NCI-H774 (cell line): ENCODE measurements around the gene MAGI1.
A peak's percentile ranks its signal among the peaks of the same experiment; 100 is the strongest.
"Not testable (repeated sequence)": the region's sequence is repeated elsewhere in the genome, so short reads cannot be mapped to it uniquely, and the experiment has no call there.

Experiments used
- DNase-seq: peaks from one replicate; lab custom pipeline; 2025; lab: John Stamatoyannopoulos, UW

Gene MAGI1

DNA sequence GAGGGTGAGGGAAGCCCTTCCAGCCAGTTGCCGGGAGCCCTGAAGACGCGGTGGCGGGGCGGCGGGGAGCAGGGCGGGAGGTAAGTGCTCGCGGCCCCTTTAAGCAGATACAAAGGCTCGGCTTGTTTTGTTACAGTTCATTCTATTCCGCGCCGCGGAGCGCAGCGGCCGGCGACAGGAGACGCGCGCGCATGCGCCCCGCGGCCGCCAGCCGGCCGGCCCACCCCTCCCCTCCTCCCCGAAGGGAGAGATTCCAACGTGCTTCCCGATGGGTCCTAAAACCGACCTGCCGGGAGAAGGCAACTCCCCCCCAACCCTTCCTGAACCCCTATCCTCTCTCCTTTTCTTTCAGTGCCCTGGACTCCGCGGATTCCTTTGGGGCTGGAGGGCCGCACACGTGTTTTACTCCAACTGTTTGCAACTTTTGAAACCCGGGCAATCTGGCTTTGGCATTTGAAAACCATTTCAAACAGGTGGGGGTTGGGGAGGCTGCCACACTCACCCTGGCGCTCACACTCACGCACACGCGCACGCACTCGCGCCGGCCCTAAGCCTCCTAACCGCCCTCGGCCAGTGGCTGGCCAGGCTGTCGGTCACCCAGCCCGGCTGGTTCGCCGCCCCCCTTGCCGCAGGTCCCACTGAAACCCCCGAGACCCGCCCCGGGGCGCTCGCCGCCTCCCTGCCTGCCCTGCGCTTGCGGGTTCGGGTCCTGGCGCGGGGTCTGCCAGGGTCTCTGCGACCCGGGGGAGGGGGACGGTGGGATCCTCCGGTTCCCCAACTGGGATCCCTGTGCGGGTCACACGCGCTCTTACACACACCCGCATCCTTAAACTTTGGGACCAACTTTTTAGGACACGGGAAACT, at the start of gene MAGI1:
TSS of gene MAGI1 (minus strand) at position 193 of the 864 bp plus-strand sequence. CDS start 610 bp downstream, outside the sequence.
- DNase-seq: peak; percentile 78

- no peak for DNase-seq
These were observed 45.1 kb upstream of the MAGI1 start for GRCh38 chr3:66083784-66084213.

DNA sequence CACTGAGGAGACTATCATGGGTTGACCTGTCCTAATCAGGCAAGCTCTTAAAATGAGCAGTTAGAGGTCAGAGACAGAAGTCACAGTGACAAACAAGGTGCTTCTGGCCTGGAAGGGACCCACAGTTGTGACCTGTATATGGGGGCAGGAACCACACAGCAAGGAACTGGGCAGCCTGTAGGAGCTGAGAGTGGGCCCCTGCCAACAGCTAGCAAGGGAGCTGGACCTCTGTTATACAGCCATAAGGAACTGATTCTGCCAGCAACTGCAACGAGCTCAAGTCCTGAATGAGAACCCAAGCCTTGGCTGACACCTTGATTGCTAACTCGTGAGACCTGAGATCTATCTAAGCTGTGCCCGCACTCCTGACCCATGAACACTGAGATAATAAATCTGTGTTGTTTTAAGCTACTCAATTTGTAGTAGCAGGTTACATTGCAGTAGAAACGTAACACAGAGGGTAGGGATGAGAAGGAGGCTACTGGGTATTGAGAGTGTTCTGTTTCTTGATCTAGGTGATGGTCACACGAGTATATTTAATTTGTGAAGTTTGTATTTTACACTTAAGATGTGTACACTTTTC, 44.5 kb upstream of the MAGI1 start:
- no peak for DNase-seq

DNA sequence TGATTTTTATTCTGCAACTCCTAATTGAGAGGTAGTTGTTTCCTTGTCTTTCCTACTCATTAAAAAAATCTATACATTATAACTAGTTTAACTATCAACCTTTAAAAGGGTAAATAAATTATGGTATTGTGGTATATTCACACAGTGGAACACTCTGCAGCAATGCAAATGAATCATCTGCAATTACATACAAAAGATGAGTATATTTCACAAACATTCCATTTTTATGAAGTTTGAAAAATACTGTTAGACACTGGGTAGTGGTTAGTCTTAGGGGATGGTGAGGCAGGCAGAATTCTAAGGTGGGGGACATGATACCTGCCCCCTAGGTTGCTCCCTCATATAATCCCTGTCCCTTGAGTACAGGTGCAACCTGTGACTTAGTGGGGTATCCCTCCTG, 44.0 kb upstream of the MAGI1 start:
- DNase-seq: no peak

- DNase-seq: no peak
These were observed 41.4 kb upstream of the MAGI1 start for GRCh38 chr3:66080167-66080566.

- no peak for DNase-seq
These were observed 39.3 kb upstream of the MAGI1 start for GRCh38 chr3:66077973-66078372.

DNA sequence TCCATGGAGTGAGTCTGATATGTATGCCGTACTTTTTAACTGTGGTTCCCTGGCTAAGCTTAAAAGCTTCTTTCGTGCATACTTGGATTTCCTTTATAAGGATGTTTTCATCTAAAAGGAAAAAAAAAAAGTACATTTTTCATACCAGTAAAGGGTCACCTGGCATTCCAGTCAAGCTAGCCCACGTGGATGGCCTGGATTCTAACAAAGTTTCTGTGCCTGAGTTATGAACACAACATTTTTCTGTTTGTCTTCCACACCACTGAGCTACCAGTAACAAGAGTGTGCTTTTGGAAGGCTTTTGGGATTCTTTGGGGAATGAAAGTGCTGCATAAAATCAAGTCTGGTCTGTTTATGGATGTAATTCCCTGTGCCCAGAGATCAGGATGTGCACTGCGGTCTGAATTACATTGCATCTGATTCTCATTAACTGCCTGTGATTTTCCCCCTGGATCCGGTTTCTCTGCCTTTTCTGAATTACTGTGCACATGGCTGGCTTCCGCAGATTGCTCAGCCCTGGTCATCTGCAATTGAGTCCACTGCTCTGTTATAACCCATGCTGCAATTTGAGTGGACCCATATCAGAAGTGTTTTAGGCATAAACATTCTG, 38.2 kb upstream of the MAGI1 start:
- DNase-seq: no peak

- no peak for DNase-seq
These were observed 36.6 kb upstream of the MAGI1 start for GRCh38 chr3:66075281-66075680.

DNA sequence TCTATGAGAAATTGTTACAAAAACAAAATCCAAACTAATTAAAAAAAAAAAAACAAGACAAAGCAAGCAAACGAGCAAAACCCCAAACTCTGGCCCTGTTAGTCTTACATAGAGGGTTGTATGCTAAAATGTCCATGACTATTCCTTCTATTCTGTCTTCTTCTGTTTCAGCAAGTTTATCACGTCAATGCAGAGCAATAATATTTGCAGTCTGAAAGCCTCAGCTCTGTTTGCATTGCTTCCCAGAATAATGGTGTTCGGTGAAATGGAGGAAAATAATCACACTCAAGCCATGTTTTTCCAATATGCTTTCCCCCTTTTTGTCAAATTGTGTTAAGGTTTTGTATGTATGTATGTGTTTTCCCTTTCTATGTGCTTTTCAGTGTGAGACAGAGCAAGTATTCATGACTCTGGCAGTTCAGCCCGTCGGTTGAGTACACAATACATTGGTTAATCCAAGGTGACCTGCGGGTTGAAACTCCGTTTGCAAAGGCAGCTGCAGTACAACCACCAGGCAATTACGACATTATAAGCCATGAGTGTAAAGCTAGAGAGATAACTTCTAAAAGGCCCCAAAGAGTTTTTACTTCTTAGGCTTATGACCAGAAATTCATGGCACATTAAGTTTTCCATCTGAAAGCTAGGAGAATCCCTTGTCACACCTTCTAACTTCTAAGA, 34.9 kb upstream of the MAGI1 start:
- DNase-seq: no peak

DNA sequence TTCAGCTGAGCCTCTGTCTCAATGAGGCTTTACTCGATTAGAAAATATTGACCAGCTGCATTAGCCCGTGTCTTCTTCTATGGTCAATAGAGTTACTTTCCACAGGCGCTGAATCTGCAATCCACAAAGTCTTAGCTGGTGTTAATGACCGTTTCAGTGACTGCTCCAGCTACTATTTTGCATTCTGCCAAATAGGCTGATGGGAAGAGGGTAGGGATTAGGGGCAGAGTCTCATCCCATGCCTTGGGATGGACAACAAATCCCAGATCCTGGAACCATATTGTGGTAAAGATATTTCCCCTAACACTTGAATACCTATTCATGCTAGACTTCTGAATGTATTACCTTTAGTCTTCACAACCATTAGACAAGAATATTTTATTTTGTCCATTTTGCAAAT, 29.5 kb upstream of the MAGI1 start:
- DNase-seq: no peak

DNA sequence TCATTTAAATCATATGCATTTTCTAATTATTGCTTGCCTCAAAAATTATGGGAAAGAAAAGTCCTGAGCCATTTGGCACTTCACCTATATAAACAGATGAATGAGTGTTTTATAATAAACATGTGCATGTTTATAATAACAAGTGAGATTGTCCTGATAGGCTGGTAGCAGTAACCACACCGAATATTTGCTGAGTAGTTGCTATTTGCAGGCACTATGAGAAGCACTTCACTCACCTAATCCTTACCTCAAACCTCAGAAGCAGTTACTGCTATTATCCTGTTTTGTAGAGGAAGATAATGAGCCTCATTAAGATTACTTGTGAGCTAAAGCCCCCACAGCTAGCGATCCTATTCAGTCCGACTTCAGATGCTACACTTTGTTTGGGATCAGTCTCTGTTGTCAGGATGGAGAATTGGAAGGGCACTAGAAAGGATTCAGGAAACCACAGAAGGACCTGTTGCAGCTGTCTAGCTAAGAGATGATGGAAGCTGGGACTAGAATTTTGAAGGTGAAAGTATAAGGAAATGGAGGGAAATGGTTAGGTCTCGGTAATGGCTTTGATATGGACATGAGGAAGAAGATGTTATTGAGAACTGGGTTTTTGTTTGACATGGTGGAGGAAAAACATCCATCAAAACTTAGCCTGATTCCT, 28.4 kb upstream of the MAGI1 start:
- no peak for DNase-seq

- DNase-seq: no peak
These were observed 16.6 kb upstream of the MAGI1 start for GRCh38 chr3:66055289-66055688.

GRCh38 chr3:66053550-66054094, 14.9 kb upstream of the MAGI1 start:
- DNase-seq: no peak

DNA sequence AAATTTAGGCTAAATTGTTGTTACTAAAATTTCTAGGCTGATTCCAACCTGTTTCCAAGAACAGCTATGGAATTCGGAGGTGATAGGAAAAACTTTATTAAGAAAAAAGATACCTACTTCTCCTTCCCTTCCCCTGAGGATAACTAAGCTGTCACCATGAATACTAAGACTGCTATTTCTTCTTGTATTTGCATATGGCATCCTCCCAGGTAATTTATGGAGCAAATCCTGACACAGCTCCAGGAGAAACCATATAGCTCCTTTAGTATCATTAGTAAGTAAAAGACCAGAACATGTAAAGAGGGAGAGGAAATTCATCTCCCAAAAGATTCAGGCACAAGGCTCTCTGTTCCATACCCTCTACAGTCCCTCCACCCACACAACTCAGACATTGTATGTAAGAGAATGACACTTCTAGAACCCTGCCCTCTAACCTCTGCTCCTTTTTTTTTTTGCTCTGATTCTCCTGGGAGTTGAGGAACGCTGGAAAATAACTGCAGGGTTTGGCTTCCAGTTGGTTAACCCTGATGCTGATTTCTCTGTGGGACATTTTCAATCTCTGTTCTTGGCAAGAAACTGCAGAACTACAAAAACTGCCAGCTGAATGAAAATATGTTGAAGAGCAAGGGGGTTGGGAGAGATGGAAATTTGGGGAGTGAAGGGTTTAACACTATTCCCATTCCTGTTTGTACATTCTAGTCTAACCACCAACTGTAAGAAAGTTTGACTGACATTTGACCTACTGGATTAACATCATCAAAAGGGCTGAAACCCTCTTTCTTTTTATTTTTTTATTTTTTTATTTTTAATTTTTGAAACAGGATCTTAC, 14.2 kb upstream of the MAGI1 start:
- DNase-seq: no peak

DNA sequence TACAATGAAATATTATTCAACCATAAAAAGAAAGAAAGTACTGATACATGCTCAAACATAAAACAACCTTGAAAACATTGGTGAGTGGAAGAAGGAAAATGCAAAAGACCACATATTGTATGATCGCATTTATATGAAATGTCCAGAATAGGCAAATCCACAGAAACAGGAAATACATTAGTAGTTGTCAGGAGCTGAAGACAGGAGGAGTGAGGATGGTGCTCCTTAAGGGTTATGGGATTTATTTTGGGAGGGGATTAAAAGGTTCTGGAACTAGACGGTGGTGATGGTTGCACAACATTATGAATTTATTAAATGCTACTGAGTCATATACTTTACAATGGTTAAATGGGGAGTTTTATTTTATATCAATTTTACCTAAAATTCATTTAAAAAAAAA, 12.1 kb upstream of the MAGI1 start:
- no peak for DNase-seq

- DNase-seq: no peak
These were observed 9.3 kb upstream of the MAGI1 start for GRCh38 chr3:66048051-66048395.

DNA sequence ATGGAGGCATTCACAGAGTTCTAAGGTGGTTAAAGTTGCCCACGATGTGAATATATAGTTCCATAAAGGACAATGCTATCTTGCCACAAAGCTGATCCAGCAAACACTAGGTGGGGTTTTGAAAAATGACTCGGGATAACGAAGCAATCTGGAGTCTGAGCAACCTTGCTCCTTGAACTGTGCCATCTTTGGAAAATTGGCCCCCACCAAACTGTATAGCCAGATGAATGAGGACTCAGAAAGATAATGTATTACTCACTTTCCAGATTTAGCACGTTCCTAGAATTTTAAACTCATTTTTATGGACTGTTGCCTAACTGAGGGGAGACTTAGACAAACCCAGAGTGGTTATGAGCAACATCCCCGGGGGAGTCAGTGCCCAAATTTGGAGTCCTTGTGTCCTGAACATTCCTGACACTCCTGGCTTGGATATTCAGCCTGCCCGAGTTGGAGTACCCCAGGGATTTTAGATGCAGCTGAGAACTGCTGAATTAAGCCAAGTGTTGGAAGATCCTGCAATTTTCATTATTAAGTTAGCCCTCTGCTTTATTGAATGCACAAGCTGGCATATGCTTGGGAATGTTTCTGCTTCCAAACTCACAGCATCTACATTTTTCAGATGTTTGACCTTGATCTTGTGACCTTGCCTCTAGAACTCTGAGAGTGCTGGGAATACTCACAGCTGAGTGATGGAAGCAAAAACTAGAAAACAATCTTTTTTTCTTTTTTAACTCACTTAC, 8.8 kb upstream of the MAGI1 start:
- DNase-seq: no peak

- not testable (repeated sequence) for DNase-seq
These were observed 7.6 kb upstream of the MAGI1 start for GRCh38 chr3:66046321-66046720.

DNA sequence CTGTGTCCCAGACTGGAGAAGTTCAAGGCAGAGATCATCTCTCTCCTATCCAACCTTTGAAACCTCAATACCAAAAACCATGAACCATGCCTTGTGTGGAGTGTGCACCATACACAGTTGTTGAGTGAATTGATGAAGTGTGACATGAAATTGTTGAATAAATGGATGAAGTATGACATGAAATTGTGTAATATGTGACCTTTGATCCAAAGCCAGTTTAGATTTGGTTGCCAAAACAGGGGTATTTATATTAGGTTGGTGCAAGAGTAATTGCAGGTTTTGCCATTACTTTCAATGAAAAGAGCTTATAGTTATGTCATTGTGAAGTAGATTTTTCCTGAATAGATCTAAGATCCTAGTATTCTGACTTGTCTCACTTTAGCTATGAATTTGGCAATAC, 3.1 kb upstream of the MAGI1 start:
- DNase-seq: no peak

DNA sequence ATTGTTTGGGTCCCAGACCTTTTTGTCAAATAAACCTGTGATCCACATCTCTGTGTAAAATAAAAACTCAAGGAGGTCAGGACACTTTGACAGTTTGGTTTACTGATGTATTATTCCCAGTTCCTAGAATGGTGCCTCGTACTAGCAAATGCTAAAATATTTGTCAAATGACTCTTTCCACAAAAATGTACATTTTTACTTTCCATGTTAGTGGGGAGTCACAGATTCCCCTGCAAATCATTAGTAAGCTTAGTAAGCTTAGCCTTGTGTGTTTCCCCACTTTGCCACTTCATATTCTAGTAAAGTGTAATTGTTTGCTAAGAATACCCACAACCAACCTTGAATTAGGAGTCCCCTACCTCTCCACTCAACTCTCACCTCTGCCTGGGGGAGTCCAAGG, 2.4 kb upstream of the MAGI1 start:
- no peak for DNase-seq

DNA sequence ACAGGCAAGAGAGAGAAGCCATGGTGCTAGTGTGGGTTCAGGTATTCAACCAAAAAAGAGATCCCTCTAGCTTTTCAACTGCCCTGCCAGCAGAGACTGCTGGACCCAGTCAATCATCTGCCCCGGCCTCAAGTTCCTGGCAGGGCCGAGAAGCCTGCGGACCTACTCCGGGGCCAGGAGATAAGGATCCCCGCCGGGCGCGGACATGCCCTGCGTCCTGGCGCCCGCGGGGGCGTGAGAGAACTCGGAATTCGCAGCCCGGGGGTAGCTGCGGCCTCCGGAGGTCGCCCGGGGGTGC, 821 bp upstream of the MAGI1 start:
- DNase-seq: no peak
